ENCODE measurements around the gene CENPQ.

DNA sequence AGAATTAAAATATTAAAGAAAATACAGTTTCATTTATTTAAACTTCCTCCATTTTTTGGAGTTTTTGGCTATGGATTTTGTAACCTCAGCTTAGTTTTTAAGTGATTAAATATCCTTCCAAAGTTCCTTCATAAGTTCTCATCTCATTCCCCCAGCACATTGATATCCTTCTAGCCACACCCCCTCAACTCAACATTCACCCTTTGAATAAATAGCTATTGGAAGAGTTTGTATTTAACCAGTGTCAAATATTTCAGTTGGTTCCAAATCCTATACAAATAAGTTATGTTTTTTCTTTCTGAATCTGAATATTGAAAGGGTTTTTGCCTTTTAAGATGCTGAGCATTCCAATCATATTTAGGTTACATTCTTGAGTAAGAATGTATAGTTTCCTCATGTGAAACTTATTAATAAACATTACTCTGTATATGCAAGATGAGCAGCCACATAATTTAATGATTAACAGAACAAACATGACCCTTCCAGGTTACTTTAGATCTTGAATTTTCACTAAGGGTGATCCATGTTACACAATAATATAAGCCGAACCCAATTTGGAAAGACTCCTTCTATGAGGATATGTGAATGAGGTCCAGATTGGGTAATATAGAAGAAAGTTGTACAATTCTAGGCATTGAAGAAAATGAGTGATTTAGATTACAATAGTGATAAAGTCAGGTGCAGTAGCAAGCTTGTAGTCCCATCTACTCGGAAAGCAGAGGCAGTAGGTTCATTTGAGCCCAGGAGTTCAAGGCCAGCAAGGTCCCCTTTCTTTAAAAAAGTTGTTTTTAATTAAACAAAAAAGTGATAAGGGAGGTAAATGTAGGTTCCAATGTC lies 50.2 kb downstream of the CENPQ start:
- TF ChIP-seq, protein P1, sequence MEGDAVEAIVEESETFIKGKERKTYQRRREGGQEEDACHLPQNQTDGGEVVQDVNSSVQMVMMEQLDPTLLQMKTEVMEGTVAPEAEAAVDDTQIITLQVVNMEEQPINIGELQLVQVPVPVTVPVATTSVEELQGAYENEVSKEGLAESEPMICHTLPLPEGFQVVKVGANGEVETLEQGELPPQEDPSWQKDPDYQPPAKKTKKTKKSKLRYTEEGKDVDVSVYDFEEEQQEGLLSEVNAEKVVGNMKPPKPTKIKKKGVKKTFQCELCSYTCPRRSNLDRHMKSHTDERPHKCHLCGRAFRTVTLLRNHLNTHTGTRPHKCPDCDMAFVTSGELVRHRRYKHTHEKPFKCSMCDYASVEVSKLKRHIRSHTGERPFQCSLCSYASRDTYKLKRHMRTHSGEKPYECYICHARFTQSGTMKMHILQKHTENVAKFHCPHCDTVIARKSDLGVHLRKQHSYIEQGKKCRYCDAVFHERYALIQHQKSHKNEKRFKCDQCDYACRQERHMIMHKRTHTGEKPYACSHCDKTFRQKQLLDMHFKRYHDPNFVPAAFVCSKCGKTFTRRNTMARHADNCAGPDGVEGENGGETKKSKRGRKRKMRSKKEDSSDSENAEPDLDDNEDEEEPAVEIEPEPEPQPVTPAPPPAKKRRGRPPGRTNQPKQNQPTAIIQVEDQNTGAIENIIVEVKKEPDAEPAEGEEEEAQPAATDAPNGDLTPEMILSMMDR (IDR thresholded peaks at IDR 0.05): no peak
- TF ChIP-seq POLR2A (IDR thresholded peaks at IDR 0.05): no peak
